HCT116 (cell line): Measurements from ENCODE around the gene MUC20.

Experiments
- CTCF ChIP-seq, 3 experiments: fragments of 200-600 bp in 1 of 3; sonication (generic) in 1 of 3; IDR thresholded peaks in 2 of 3; conservative IDR thresholded peaks in 1 of 3; 2 replicates each; pipeline ENCODE4 v1.5.1; 2012 to 2017; ENCODE audit warnings: low read depth in 2 of 3, low read length in 2 of 3, antibody characterized with exemption in 1 of 3, borderline replicate concordance in 1 of 3, control low read depth in 1 of 3, mild to moderate bottlenecking in 1 of 3, mixed read lengths in 1 of 3, mixed run types in 1 of 3, moderate library complexity in 1 of 3; ENCODE audit not compliant: insufficient read depth in 1 of 3
- EZH2 ChIP-seq: fragments of 200-600 bp; sonication (generic); IDR thresholded peaks from 2 replicates; pipeline ENCODE4 v1.6.1; 2017; ENCODE audit warnings: antibody characterized with exemption, mixed run types
- TCF7L2 ChIP-seq: IDR thresholded peaks from 2 replicates; pipeline ENCODE4 v1.7.0; 2011; ENCODE audit warnings: borderline replicate concordance, inconsistent platforms; ENCODE audit not compliant: insufficient read depth, insufficient read length; ENCODE audit errors: extremely low read depth
- YY1 ChIP-seq: IDR thresholded peaks from 2 replicates; pipeline ENCODE4 v1.6.1; 2011; ENCODE audit warnings: low read length, low read depth, moderate library complexity, mild to moderate bottlenecking; ENCODE audit not compliant: insufficient replicate concordance; ENCODE audit errors: extremely low read depth

- TF ChIP-seq TCF7L2 (no peak), YY1 (no peak), EZH2 (no peak), CTCF (IDR thresholded peaks at IDR 0.05 in 2 of 3, conservative IDR thresholded peaks at IDR 0.05 in 1 of 3; ENCODE audit: borderline replicate concordance in 1 of 3, insufficient read depth in 1 of 3, low read depth in 2 of 3, low read length in 2 of 3) (no peak)
Observed at GRCh38 chr3:195771646-195772300, 51.0 kb downstream of the MUC20 start.
